ENCODE measurements around the gene NDUFA7. TPM values are rescaled to one million over a fixed set of nuclear protein-coding genes. Genes with fewer than 3 reads are reported as not detected.

Gene NDUFA7
- total RNA-seq, 1 experiment from 2014 or later = 70.2 TPM

GRCh38 chr19:8340341-8341096 lies 19.3 kb upstream of the NDUFA7 start:
- BruUV-seq (replicated peaks) = no TSS peak
- Histone ChIP-seq H3K27me3 (replicated peaks; ENCODE audit: insufficient read depth, low read depth, low read length, poor library complexity) (peaks cover 5% of the 10 kb centered on the region), H3K27ac (ENCODE audit: low read depth, low read length, poor library complexity, severe bottlenecking) (no peak overlapping the region), H3K4me3 (ENCODE audit: low read depth, low read length, poor library complexity, severe bottlenecking) (no peak overlapping the region), H3K4me1 (ENCODE audit: insufficient read depth, low read length, poor library complexity, severe bottlenecking) (no peaks in the 10 kb centered on the region), H3K36me3 (ENCODE audit: insufficient read depth, low read length, poor library complexity, severe bottlenecking) (no peaks in the 10 kb centered on the region), H3K9me3 (ENCODE audit: low read depth, low read length, poor library complexity, severe bottlenecking) (no peaks in the 10 kb centered on the region)
- CTCF ChIA-PET = no interaction called here
- intact Hi-C loops (cut with micrococcal nuclease; ENCODE audit: unreplicated experiment) = no loop called here
- POLR2A ChIA-PET (ENCODE audit: low non-redundant PET) = no interaction called here
- no peak for TF ChIP-seq CTCF (conservative IDR thresholded peaks at IDR 0.05; ENCODE audit: low read depth, low read length)
- TF ChIP-seq EZH2 (IDR thresholded peaks at IDR 0.05; ENCODE audit: borderline replicate concordance, low read depth, low read length, poor library complexity, severe bottlenecking) = no peak
- DNase-seq (ENCODE audit: low spot score) = no peak

GRCh38 chr19:8338835-8339234 lies 17.7 kb upstream of the NDUFA7 start:
- Histone ChIP-seq H3K27me3 (replicated peaks; ENCODE audit: insufficient read depth, low read depth, low read length, poor library complexity) (peaks cover 15% of the 10 kb centered on the region), H3K9me3 (ENCODE audit: low read depth, low read length, poor library complexity, severe bottlenecking) (no peaks in the 10 kb centered on the region), H3K27ac (ENCODE audit: low read depth, low read length, poor library complexity, severe bottlenecking) (no peak overlapping the region), H3K4me3 (ENCODE audit: low read depth, low read length, poor library complexity, severe bottlenecking) (no peak overlapping the region), H3K36me3 (ENCODE audit: insufficient read depth, low read length, poor library complexity, severe bottlenecking) (no peaks in the 10 kb centered on the region), H3K4me1 (ENCODE audit: insufficient read depth, low read length, poor library complexity, severe bottlenecking) (no peaks in the 10 kb centered on the region)
- TF ChIP-seq EZH2 (IDR thresholded peaks at IDR 0.05; ENCODE audit: borderline replicate concordance, low read depth, low read length, poor library complexity, severe bottlenecking) (no peak), CTCF (conservative IDR thresholded peaks at IDR 0.05; ENCODE audit: low read depth, low read length) (no peak)
- no peak for DNase-seq (ENCODE audit: low spot score)
- intact Hi-C loops (cut with micrococcal nuclease; ENCODE audit: unreplicated experiment) = no loop called here
- ChIA-PET CTCF (no interaction called here), POLR2A (ENCODE audit: low non-redundant PET) (no interaction called here)
- no TSS peak for BruUV-seq (replicated peaks)

- no peaks in the 10 kb centered on the region for H3K36me3 ChIP-seq (ENCODE audit: insufficient read depth, low read length, poor library complexity, severe bottlenecking)
- no peaks in the 10 kb centered on the region for H3K9me3 ChIP-seq (ENCODE audit: low read depth, low read length, poor library complexity, severe bottlenecking)
- no peak overlapping the region for H3K27ac ChIP-seq (ENCODE audit: low read depth, low read length, poor library complexity, severe bottlenecking)
- BruUV-seq (replicated peaks) = no TSS peak
- POLR2A ChIA-PET (ENCODE audit: low non-redundant PET) = no interaction called here
- peaks cover 25% of the 10 kb centered on the region for H3K27me3 ChIP-seq (replicated peaks; ENCODE audit: insufficient read depth, low read depth, low read length, poor library complexity)
- H3K4me1 ChIP-seq (ENCODE audit: insufficient read depth, low read length, poor library complexity, severe bottlenecking) = no peaks in the 10 kb centered on the region
- no peak for TF ChIP-seq EZH2 (IDR thresholded peaks at IDR 0.05; ENCODE audit: borderline replicate concordance, low read depth, low read length, poor library complexity, severe bottlenecking)
- TF ChIP-seq CTCF (conservative IDR thresholded peaks at IDR 0.05; ENCODE audit: low read depth, low read length) = no peak
- DNase-seq (ENCODE audit: low spot score) = no peak
- CTCF ChIA-PET = no interaction called here
- intact Hi-C loops (cut with micrococcal nuclease; ENCODE audit: unreplicated experiment) = no loop called here
- no peak overlapping the region for H3K4me3 ChIP-seq (ENCODE audit: low read depth, low read length, poor library complexity, severe bottlenecking)
These were observed 16.6 kb upstream of the NDUFA7 start for GRCh38 chr19:8337728-8338127.
